ENCODE measurements around the gene OPA1.

Gene OPA1

DNA sequence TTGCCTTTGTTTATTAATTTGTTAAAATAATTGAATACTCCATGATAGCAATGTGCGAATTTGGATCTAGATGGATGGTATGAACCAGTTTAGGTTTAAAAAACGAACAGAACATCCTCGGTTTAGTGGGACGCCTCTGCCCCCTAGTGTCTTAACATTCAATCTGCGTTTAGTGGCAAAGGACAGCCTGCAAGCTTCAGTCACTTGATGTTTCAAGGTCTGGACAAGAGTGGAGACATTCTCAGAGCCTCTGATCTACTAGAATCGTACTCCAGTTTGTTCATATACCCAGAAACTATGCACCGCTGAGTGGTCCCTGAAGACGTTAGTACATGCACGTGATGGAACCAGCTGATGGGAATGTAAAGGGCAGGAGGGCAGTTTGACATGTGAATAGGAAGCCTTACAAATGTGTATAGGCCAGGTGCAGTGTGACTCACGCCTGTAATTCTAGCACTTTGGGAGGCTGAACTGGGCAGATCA is 20.5 kb upstream of the OPA1 start:
- Mint-ChIP-seq H3K4me1 (no peaks in the 10 kb centered on the region), H3K4me3 (no peak overlapping the region), H3K9me3 (no peaks in the 10 kb centered on the region), H3K27me3 (no peaks in the 10 kb centered on the region), H3K36me3 (no peaks in the 10 kb centered on the region), H3K27ac (no peak overlapping the region)
- CTCF ChIA-PET = interaction anchor here (0.7 to 2.6 kb wide), 9 partner anchors 14 to 1105 kb away, joined by 3 to 18 read pairs (median 3); no protein-coding TSS in a partner anchor
- peak; percentile 66 for DNase-seq

DNA sequence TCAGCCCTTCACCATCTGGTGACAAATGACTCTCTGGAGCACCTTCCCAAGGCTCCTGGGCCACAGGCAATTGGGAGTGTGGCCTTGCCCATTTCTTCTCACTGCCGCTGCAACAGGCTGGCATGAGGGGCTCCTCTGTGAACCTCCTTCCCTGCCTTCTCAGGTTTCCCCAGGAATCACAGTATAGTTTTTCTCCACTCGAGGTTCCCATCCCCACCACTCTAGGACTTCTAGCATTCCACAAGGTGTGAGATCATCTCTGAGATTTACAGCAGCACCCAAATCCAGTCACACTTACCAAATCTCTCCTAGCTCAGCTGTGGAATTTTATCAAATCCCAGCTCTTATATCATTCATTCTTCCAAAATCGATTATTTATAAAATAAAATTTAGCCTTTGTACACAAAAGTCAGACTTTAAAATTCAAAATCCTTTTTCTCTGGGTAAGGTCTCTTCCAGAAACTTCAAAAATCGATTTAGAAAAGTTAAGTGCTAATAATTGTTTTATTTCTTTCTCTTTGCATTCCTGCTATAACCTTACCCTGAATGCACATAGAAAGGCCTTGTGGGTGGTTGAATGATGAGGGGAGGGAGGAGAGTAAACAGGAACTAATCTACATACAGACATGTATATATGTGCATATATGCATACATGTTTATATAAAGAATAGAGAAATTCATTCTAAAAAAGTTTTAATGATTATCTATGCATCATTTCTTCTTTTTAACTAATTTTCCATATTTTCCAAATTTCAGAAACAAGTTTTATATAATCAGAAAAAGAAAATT is 19.4 kb upstream of the OPA1 start:
- Mint-ChIP-seq H3K4me3 (no peak overlapping the region), H3K9me3 (no peaks in the 10 kb centered on the region), H3K27me3 (no peaks in the 10 kb centered on the region), H3K4me1 (no peaks in the 10 kb centered on the region), H3K36me3 (no peaks in the 10 kb centered on the region), H3K27ac (no peak overlapping the region)
- no peak for DNase-seq
- CTCF ChIA-PET = interaction anchor here (0.9 to 2.6 kb wide), 3 partner anchors 30 to 760 kb away, joined by 3 to 18 read pairs (median 3); no protein-coding TSS in a partner anchor

DNA sequence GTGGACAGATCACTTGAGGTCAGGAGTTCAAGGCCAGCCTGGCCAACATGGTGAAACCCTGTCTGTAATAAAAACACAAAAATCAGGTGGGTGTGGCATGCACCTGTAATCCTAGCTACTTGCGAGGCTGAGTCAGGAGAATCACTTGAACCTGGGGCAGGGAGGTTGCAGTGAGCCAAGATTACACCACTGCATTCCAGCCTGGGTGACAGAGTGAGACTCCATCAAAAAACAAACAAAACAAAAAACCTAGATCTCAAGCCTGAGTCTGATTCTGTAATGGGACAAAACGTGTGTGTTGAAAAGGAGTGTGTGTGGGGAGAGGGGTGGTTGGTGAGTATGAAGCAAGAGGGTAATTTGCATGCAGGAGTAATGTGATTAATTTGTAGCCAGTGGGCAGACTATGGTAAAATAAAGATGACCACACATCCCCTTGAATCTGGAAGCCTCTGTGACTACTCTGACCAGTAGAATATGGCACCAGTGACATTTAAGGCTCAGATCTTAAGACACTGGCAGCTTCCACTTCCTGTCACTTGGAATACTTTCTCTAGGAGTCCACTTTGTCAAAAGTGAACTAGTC is 18.4 kb upstream of the OPA1 start:
- H3K9me3 Mint-ChIP-seq = no peaks in the 10 kb centered on the region
- H3K36me3 Mint-ChIP-seq = no peaks in the 10 kb centered on the region
- CTCF ChIA-PET = no interaction called here

DNA sequence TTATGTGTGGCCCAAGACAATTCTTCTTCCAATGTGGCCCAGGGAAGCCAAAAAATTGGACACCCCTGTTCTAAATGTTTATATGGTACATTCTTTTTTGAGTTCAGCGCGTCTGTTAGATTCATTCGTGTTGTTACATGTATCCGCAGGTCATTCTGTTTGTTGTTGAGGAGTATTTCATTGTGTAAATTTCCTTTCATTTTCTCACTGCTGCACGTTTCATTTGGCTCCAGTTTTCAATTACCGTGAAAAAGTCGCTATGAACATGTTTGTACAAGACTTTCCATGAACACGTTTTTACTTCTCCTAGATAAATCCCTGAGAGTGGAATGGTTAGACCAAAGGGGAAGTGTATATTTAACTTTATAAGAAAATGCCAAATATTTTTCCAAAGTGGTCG is 7.5 kb upstream of the OPA1 start:
- no peaks in the 10 kb centered on the region for H3K9me3 Mint-ChIP-seq
- H3K36me3 Mint-ChIP-seq = peaks cover 1% of the 10 kb centered on the region
- no peaks in the 10 kb centered on the region for H3K27me3 Mint-ChIP-seq
- DNase-seq = no peak
- no peak overlapping the region for H3K27ac Mint-ChIP-seq
- no peak overlapping the region for H3K4me3 Mint-ChIP-seq
- CTCF ChIA-PET = no interaction called here
- H3K4me1 Mint-ChIP-seq = no peaks in the 10 kb centered on the region

More for the DNA sequence above, 18.4 kb upstream of the OPA1 start:
- no peak overlapping the region for H3K4me3 Mint-ChIP-seq
- H3K27me3 Mint-ChIP-seq = no peaks in the 10 kb centered on the region
- no peaks in the 10 kb centered on the region for H3K4me1 Mint-ChIP-seq
- DNase-seq = no peak
- no peak overlapping the region for H3K27ac Mint-ChIP-seq

DNA sequence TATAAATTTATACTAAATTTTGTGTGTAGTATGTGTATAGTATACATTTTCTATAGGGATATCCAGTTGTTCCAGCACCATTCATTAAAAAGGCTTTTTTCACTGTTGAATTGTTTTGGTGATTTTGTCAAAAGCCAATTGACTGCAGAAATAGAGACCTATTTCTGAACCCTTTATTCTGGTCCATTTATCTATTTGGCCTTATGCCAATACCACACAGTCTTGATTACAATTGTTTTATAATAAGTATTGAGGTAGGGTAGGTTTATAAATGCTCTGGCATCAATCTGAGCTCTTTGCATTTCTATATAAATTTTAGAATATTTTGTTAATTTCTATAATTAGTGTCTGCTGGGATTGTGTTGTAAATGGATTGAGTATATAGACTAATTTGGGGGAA is 6.5 kb upstream of the OPA1 start:
- no peak for DNase-seq
- Mint-ChIP-seq H3K9me3 (no peaks in the 10 kb centered on the region), H3K27ac (no peak overlapping the region), H3K4me1 (no peaks in the 10 kb centered on the region), H3K27me3 (no peaks in the 10 kb centered on the region), H3K36me3 (peaks cover 1% of the 10 kb centered on the region), H3K4me3 (no peak overlapping the region)
- CTCF ChIA-PET = interaction anchor here (0.6 kb wide), 1 partner anchor 14 kb away, joined by 4 read pairs; no protein-coding TSS in a partner anchor

DNA sequence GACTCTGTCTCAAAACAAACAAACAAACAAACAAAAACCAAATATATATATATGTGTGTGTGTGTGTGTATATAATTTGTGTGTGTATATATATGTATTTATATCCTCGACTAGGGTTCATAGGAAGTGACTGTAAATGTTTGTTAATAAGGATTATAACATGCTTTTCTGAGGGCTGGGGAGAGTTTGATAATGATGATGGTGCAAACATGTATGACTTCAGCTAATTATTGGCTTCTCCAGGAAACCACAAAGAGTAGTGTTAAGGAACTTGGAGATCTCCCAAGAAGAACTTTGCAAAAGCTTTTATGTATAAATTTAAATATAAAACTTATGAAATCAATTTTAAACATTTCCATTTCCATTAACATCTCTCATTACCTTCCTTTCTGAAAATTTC is 3.9 kb upstream of the OPA1 start:
- H3K4me1 Mint-ChIP-seq = peaks cover 19% of the 10 kb centered on the region
- CTCF ChIA-PET = no interaction called here
- no peaks in the 10 kb centered on the region for H3K9me3 Mint-ChIP-seq
- H3K36me3 Mint-ChIP-seq = peaks cover 4% of the 10 kb centered on the region
- no peak overlapping the region for H3K27ac Mint-ChIP-seq
- no peak for DNase-seq
- no peaks in the 10 kb centered on the region for H3K27me3 Mint-ChIP-seq
- H3K4me3 Mint-ChIP-seq = no peak overlapping the region

DNA sequence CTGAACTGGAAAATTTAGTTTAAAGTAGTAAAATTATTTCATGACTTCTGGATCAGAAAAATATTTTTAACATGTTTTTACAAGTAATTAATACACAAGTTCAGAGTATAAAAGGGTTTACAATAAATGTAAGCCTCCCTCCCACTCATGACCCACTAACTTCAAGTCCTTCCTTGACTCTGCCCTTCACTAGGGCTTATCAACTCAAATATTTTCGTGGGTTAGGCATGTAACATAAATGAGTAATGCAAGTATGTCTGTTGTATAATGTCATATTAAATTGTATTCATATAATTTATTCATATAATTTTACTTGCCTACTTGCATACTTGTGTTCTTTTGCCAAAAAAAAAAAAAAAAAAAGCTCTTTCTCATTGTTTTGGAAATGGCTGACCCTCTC is 3.4 kb upstream of the OPA1 start:
- H3K9me3 Mint-ChIP-seq = no peaks in the 10 kb centered on the region
- no peak for DNase-seq
- no peaks in the 10 kb centered on the region for H3K27me3 Mint-ChIP-seq
- H3K4me3 Mint-ChIP-seq = no peak overlapping the region
- peaks cover 4% of the 10 kb centered on the region for H3K36me3 Mint-ChIP-seq
- CTCF ChIA-PET = no interaction called here
- H3K4me1 Mint-ChIP-seq = peaks cover 24% of the 10 kb centered on the region
- H3K27ac Mint-ChIP-seq = no peak overlapping the region

DNA sequence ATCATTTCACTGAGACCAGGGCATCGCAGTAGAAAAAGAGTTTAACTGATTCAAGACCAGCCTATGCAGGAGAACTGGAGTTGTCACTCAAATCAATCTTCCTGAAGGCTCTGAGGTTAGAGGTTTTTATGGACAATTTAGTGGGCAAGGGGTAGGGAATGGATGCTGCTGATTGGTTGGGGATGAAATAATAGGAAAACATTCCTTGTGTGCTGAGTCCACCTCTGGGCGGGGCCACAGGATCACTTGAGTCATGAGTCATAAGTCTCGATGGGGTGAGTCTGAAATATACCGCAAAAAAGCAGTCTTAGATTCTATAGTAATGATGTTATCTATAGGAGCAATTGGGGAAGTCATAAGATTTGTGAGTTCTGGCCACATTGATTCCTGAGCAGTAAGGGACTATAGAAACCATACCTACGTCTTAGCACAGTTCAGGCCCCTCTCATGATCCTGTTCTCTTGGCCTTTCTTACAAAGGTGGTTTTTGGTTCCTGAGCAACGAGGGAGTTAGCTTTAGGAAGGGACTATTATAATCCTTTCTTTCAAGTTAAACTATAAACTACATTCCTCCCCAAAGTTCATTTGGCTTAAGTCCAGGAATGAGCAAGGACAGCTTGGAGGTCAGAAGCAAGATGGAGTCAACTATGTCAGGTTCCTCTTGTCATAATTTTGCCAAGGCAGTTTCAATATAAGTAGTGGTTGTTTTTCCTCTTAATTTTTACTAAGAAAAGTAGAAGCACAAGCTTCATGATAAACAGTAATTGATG is 2.7 kb upstream of the OPA1 start:
- Mint-ChIP-seq H3K9me3 (no peaks in the 10 kb centered on the region), H3K36me3 (peaks cover 4% of the 10 kb centered on the region), H3K4me1 (peaks cover 29% of the 10 kb centered on the region), H3K4me3 (no peak overlapping the region), H3K27me3 (no peaks in the 10 kb centered on the region), H3K27ac (no peak overlapping the region)
- DNase-seq = no peak
- CTCF ChIA-PET = no interaction called here

DNA sequence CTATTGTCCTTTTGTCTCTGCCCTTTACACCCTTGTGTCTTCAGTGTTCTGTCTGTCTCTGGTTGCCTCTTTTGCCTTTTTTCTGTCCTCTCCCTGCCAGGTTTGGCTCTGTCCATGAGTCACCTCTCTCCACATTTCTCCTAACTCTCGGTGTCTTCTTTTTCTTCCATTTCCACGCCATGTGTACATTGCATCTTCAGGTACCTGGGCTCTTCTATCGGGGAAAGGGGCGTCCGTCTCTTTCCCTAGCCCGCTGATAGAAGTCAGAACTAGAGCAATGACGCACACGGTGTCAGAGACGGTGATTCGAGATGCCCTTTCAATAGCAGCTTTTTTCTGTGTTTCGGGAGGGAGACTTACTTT is 641 bp downstream of the OPA1 start:
- CTCF ChIA-PET = no interaction called here
- Mint-ChIP-seq H3K4me1 (peaks cover 48% of the 10 kb centered on the region), H3K27me3 (no peaks in the 10 kb centered on the region), H3K27ac (peak overlapping the region; percentile 93), H3K9me3 (no peaks in the 10 kb centered on the region), H3K4me3 (peak overlapping the region; percentile 89), H3K36me3 (peaks cover 23% of the 10 kb centered on the region)
- peak; percentile 44 for DNase-seq

DNA sequence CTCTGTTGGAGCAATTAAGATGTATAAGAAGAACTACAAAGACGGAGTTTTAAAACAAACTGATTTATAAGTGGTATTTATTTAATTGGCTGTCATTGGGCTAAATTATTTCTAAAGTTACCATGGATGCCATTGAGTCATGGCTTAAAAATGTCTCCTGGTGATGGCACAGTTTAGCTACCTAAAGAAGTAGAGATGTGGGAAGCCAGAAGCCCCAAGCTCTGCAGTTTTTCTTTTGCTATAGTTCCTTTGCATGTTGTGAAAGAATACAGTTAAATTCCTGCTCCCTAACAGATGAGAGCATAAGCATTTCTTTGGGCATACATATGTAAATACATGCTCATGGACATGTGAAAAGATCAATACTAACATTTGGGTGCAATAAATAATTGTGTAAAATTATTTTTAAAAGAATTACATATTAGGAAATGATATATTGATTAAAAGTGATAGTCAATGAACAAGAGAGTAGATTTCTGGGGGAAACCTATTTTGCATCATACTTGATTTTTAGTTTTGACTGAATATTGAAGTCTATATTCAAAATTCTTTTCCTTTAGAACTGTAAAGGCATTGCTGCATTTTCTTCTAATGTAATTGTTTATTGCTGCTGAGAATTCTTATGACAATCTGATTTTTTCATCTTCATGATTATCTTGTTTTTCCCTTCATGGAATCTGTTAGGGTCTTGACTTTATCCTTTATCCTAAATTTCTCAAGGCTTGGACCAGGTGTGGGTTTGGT is 2.1 kb downstream of the OPA1 start:
- no peak for DNase-seq
- no peaks in the 10 kb centered on the region for H3K27me3 Mint-ChIP-seq
- H3K9me3 Mint-ChIP-seq = no peaks in the 10 kb centered on the region
- CTCF ChIA-PET = no interaction called here
- no peak overlapping the region for H3K27ac Mint-ChIP-seq
- peak overlapping the region; percentile 89 for H3K4me3 Mint-ChIP-seq
- peaks cover 54% of the 10 kb centered on the region for H3K4me1 Mint-ChIP-seq
- H3K36me3 Mint-ChIP-seq = peaks cover 25% of the 10 kb centered on the region

DNA sequence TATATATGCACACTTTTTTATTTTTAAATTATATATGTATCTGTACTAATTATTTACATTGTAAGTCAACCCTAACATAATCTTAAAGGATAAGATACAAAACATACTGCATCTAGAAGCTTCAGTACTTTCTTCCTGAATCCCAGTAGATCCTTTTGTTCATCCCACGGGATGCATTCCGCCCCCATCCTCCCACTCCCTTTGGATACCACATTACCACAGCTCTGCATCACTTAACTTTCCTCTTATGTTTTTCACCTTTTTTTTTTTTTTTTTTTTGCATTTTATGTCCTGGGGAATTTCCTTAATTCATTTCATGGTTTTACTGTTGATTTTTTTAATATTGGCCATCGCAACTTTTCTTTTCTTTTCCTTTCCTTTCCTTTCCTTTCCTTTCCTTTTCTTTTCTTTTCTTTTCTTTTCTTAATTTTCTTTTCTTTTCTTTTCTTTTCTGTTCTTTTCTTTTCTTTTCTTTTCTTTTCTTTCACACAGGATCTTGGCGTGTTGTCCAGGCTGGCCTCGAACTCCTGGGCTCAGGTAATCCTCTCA is 3.0 kb downstream of the OPA1 start:
- CTCF ChIA-PET = no interaction called here
- no peak overlapping the region for H3K4me3 Mint-ChIP-seq
- peaks cover 54% of the 10 kb centered on the region for H3K4me1 Mint-ChIP-seq
- DNase-seq = no peak
- peaks cover 24% of the 10 kb centered on the region for H3K36me3 Mint-ChIP-seq
- H3K27me3 Mint-ChIP-seq = no peaks in the 10 kb centered on the region
- no peak overlapping the region for H3K27ac Mint-ChIP-seq
- H3K9me3 Mint-ChIP-seq = no peaks in the 10 kb centered on the region

DNA sequence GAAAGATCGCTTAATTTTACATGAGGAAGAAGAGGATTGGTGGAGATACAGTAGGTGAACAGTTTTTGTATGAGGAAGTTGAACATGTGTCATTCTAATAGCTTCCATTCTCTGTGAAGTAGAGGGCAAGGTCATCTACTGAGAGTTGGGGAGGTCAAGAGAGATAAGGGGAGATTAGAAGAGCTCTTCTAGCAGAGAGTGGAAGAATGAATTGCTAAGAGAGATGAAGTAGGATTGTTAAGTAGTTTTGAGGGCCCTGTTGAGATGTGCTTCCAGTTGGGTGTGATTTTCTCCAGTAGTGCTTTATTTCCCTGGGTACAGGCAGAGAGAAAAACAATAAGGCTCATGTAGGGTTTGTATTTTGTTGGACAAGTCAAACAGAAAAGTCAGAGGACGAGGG is 5.2 kb downstream of the OPA1 start:
- no peaks in the 10 kb centered on the region for H3K27me3 Mint-ChIP-seq
- no peaks in the 10 kb centered on the region for H3K9me3 Mint-ChIP-seq
- peak overlapping the region; percentile 2 for H3K27ac Mint-ChIP-seq
- H3K36me3 Mint-ChIP-seq = peaks cover 28% of the 10 kb centered on the region
- CTCF ChIA-PET = no interaction called here
- H3K4me1 Mint-ChIP-seq = peaks cover 40% of the 10 kb centered on the region
- no peak for DNase-seq
- H3K4me3 Mint-ChIP-seq = no peak overlapping the region

DNA sequence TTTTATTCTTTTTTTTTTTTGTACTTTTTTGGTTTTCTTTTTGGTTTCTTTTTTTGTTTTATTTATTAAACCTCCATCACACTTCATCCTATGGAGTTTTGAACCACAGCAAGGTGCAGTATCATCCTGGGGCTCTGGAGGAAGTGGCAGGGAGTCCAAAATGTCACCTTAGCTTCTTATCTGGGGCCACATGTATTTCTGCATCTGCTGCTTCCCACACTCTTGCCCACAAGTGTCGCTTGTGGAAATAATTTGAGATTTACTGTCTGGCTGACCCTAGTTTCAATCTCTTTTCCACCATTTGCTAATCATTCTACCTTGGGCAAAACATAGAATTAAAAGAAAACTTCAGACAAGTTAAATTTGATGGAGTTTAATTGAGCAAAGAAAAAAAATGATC is 6.4 kb downstream of the OPA1 start:
- Mint-ChIP-seq H3K36me3 (peaks cover 25% of the 10 kb centered on the region), H3K4me1 (peaks cover 32% of the 10 kb centered on the region), H3K4me3 (no peak overlapping the region), H3K27me3 (no peaks in the 10 kb centered on the region), H3K27ac (no peak overlapping the region), H3K9me3 (no peaks in the 10 kb centered on the region)
- no peak for DNase-seq
- CTCF ChIA-PET = no interaction called here

DNA sequence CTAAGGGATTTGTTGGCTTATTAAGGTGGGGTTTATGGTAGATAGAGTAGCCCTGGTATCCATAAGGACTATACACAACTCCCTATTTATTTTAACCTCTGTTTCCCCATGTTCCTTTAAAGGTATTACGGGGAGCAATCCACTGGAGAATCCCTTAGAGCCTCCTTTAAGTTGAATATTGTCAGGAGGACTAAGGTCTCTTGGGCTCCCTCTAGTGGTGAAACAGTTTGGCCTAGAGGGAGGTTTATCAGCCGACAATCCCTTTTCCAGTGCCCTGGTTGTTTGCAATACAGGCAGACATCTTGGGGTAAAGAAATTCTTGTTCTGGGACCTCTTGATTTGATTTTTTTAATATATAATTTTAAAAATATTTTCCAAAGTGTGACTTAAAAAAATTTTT is 12.9 kb downstream of the OPA1 start:
- no peak overlapping the region for H3K4me3 Mint-ChIP-seq
- peak; percentile 60 for DNase-seq
- no peak overlapping the region for H3K27ac Mint-ChIP-seq
- H3K9me3 Mint-ChIP-seq = peaks cover 11% of the 10 kb centered on the region
- CTCF ChIA-PET = no interaction called here
- H3K27me3 Mint-ChIP-seq = no peaks in the 10 kb centered on the region
- H3K36me3 Mint-ChIP-seq = peaks cover 26% of the 10 kb centered on the region
- H3K4me1 Mint-ChIP-seq = no peaks in the 10 kb centered on the region

All from activated naive CD4-positive, alpha-beta T cell treated with anti-CD3 and anti-CD28 coated beads, Interleukin-2, amount 10 ng/mL, durations not matched to agents 7 days and 5 days (primary cell).